ENCODE measurements around the gene FAM13A. TPM values are rescaled to one million over a fixed set of nuclear protein-coding genes. Genes with fewer than 3 reads are reported as not detected.

Gene FAM13A
- total and polyA plus RNA-seq, 9 of the 15 experiments (the other 6 are each of a cell fraction or from before 2014, with no cell fraction given): 11.3 to 23.3 (median 14.7) TPM

DNA sequence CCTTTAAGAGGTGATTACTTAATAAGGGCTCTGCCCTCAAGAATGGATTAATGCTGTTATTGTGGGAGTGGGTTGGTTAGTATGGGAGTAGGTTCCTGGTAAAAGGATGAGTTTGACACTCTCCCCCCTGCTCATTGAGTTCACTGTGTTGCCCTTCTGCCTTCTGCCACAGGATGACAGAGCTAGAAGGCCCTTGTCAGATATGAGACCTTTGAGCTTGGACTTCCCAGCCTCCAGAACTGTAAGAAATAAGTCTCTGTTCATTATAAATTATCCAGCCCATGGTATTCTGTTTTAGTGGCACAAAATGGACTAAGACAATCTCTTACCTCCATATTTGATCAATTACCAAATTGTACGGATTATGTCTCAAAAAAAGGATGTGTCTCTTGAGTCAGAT, 245.1 kb downstream of the FAM13A start:
- no TSS peak for BruUV-seq (replicated peaks)
- in situ Hi-C loops (cut with MboI) (loop anchor here (25.0 kb wide), 1 partner anchor 275 kb away; no protein-coding TSS in a partner anchor), intact Hi-C loops (cut with micrococcal nuclease) (no loop called here)
- no peaks in the 10 kb centered on the region for H3K9me1 ChIP-seq (ENCODE audit: control insufficient read depth, insufficient read depth, low read length)
- no peak for ATAC-seq
- TF ChIP-seq RBM22 (IDR thresholded peaks at IDR 0.05; ENCODE audit: low read depth, low read length, poor library complexity, severe bottlenecking): no peak
- no peak for TF ChIP-seq POLR2H (tag; IDR thresholded peaks at IDR 0.05; ENCODE audit: low read depth)
- no peak for TF ChIP-seq MYNN (IDR thresholded peaks at IDR 0.05)
- no peak for TF ChIP-seq MYNN (CRISPR knock-in tag; IDR thresholded peaks at IDR 0.05)
- no peak for TF ChIP-seq ZNF699 (CRISPR knock-in tag; IDR thresholded peaks at IDR 0.05; ENCODE audit: insufficient replicate concordance)
- no peak for TF ChIP-seq ZNF766 (CRISPR knock-in tag; conservative IDR thresholded peaks at IDR 0.05)
- TF ChIP-seq MECOM (CRISPR knock-in tag; IDR thresholded peaks at IDR 0.05): no peak
- TF ChIP-seq ZNF584 (CRISPR knock-in tag; IDR thresholded peaks at IDR 0.05; ENCODE audit: low read depth): no peak
- no peak for TF ChIP-seq KHSRP (IDR thresholded peaks at IDR 0.05)
- no peak for TF ChIP-seq CEBPG (CRISPR knock-in tag; IDR thresholded peaks at IDR 0.05)
- no peak for TF ChIP-seq CEBPG (tag; conservative IDR thresholded peaks at IDR 0.05 in 1 of 2, IDR thresholded peaks at IDR 0.05 in 1 of 2)
- TF ChIP-seq U2AF2 (optimal IDR thresholded peaks at IDR 0.05; ENCODE audit: low read depth, low read length): no peak
- no peak for TF ChIP-seq ZNF57 (CRISPR knock-in tag; IDR thresholded peaks at IDR 0.05)
- no peak for TF ChIP-seq CTBP1 (IDR thresholded peaks at IDR 0.05; ENCODE audit: borderline replicate concordance)
- no peak for TF ChIP-seq POLR2AphosphoS2 (IDR thresholded peaks at IDR 0.05; ENCODE audit: low read length)
- TF ChIP-seq EP400 (IDR thresholded peaks at IDR 0.05): no peak
- no peak for TF ChIP-seq MAFG (tag; conservative IDR thresholded peaks at IDR 0.05)
- TF ChIP-seq CREBBP (IDR thresholded peaks at IDR 0.05; ENCODE audit: low read depth, low read length): no peak
- TF ChIP-seq ADNP (tag; IDR thresholded peaks at IDR 0.05): no peak
- TF ChIP-seq E2F8 (IDR thresholded peaks at IDR 0.05; ENCODE audit: low read depth, partially characterized antibody): no peak
- no peaks in the 10 kb centered on the region for H3K27me3 ChIP-seq (ENCODE audit: control insufficient read depth in 2 of 2, insufficient read depth in 2 of 2, low read length in 2 of 2)
- no peak for DNase-seq (ENCODE audit: extremely low read depth in 1 of 4, low spot score in 3 of 4)
- no peak overlapping the region for H2AFZ ChIP-seq (ENCODE audit: low read depth, low read length)
- H3K4me3 ChIP-seq: no peak overlapping the region
- no peaks in the 10 kb centered on the region for H3K9me3 ChIP-seq (replicated peaks; ENCODE audit: control insufficient read depth, insufficient read depth, low read depth, low read length)
- no peaks in the 10 kb centered on the region for H3K36me3 ChIP-seq (ENCODE audit: control insufficient read depth, insufficient read depth, low read length)
- FAIRE-seq: no peak
- WGBS (ENCODE audit: insufficient coverage, low coverage, missing lambda C conversion rate): 86% methylated on average over 1 of the region's 1 CpG
- ChIA-PET CTCF (ENCODE audit: low intra/inter-chr PET ratio) (no interaction called here), POLR2A (interaction anchor here (1.6 kb wide), 1 partner anchor 9 kb away, joined by 4 read pairs; no protein-coding TSS in a partner anchor)
- no peak overlapping the region for H3K4me2 ChIP-seq (ENCODE audit: insufficient read depth, low read length)
- no peak overlapping the region for H3K27ac ChIP-seq (ENCODE audit: extremely low read depth, low read depth, low read length)
- no peak overlapping the region for H3K9ac ChIP-seq (ENCODE audit: insufficient read depth in 1 of 2, low read depth in 2 of 2, low read length in 2 of 2)
- H4K20me1 ChIP-seq (replicated peaks; ENCODE audit: control insufficient read depth, insufficient read depth, low read length): no peaks in the 10 kb centered on the region
- H3K79me2 ChIP-seq (ENCODE audit: control insufficient read depth, insufficient read depth, low read length): peaks cover 36% of the 10 kb centered on the region; the same call in 2 of the 3 replicates
- H3K4me1 ChIP-seq (replicated peaks in 1 of 2; ENCODE audit: control insufficient read depth in 2 of 2, insufficient read depth in 2 of 2, low read length in 2 of 2): peaks cover 6 to 11% of the 10 kb centered on the region in 2 experiments; a peak in 3 of 5 replicates

All from K562 (cell line).